Measurements from ENCODE around the gene TP73.
"Not testable (repeated sequence)": the region's sequence is repeated elsewhere in the genome, so short reads cannot be mapped to it uniquely, and the experiment has no call there.

The TP73 gene

DNA sequence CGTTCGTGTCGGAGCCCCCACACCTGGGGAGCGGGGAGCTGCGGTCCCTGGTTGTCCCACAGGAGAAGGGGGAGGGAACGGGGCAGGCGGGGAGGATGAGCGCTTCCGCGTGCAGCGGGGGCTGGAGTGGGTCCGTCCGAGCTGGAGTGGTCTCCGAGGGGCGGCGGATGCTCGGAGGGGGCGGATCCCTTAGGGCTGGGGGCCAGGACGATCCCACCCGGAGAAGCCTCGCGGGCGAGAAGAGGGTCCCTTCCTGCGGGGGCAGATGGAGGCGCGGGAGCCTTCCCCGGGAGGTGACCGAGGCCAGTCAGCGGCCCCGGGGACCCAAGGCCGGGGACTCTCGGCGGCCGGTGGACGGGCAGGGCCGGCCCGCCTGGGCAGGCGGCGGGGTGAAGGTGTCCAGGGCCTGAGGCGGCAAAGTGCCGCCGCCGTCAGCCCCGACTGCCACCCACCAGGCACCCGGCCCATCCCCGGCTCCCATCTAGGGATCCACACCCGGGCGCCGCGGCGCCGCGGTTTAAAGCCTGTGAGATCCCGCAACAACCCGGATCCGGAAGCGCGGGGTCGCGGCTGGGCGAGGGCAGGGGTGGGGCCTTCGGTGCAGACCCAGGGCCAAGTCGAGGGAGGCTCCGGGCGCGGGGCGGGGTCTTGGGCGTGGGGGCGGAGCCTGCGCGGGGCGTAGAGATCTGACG lies 94.7 kb downstream of the TP73 start:
- peak; percentile 69 for DNase-seq

- DNase-seq = no peak
These were observed 95.2 kb downstream of the TP73 start for GRCh38 chr1:3747522-3747848.

DNA sequence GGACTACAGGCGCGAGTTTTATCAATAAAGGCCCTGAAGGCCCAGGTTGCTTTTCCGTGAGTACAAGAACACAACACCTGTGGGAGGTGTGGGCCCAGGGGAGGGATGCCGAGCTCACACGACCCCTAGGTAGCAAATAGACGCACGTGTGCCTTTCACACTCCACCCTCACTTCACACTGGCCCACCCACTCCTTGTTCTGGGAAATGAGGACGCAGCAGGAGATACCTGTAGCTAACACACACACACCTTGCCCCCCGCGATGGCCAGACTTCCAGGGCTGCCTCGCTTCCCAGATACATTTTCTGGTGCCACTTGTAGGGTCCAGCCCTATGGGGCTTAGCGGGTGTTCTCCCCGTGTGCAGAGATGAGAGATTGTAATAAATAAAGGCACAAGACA lies 95.6 kb downstream of the TP73 start:
- no peak for DNase-seq

GRCh38 chr1:3748316-3748900 lies 96.1 kb downstream of the TP73 start:
- not testable (repeated sequence) for DNase-seq

- no peak for DNase-seq
These were observed 97.2 kb downstream of the TP73 start for GRCh38 chr1:3749512-3749911.

DNA sequence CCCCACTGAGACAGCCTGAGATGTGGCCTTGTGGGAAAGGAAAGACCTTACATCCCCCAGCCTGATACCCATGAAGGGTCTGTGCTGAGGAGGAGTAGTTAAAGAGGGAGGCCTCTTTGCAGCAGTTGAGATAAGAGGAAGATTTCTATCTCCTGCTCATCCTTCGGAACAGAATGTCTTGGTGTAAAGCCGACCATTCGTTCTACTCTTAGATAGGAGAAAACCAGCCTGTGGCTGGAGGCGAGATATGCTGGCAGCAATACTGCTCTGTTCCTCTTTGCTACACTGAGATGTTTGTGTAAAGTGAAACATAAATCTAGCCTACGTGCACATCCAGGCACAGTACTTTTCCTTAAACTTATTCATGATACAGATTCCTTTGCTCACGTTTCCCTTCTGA lies 98.4 kb downstream of the TP73 start:
- no peak for DNase-seq

- DNase-seq = no peak
These were observed 100.2 kb downstream of the TP73 start, which contains the start of gene CCDC27 for GRCh38 chr1:3752400-3752945. CCDC27 (plus strand) TSS chr1:3752450; CDS start chr1:3752482, 32 bp downstream.

GRCh38 chr1:3753656-3754454 lies 101.5 kb downstream of the TP73 start:
- DNase-seq = no peak

- no peak for DNase-seq
These were observed 104.1 kb downstream of the TP73 start for GRCh38 chr1:3756394-3756793.

DNA sequence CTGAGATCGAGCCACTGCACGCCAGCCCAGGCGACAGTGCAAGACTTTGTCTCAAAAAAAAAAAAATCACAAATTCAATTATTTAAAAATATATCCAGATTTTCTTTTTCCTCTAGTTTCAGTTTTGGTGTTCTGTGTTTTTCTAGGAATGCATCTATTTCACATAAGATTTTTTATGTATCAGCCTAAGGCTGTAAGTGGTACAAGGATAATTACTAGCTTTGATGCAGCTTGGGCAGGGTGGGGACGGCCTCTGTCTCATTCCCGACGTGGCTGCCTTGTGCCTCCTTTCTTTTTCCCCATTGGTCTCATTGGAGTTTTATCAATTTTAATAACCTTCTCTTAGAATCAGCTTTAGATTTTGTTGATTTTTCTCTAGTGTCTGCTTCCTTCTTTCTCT lies 106.8 kb downstream of the TP73 start:
- no peak for DNase-seq

DNA sequence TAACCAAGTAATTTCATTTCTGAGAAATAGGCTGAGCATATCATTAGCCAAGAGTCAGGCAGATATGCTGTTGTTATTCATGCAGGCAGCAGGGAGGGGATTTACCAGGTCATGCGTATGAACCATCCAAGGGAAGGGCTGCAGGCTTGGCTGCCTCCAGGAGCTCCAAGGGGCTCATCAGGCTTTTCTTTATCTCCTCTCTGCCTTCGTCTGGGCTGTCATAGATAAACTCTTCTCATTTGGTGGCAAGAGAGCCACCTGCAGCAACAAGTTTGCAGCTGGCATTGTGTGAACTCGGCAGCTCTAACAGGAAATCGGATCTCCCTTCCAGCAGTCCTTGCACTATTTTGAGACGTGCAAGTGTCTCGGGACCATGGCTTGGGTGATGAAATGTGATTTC lies 107.5 kb downstream of the TP73 start:
- DNase-seq = no peak

DNA sequence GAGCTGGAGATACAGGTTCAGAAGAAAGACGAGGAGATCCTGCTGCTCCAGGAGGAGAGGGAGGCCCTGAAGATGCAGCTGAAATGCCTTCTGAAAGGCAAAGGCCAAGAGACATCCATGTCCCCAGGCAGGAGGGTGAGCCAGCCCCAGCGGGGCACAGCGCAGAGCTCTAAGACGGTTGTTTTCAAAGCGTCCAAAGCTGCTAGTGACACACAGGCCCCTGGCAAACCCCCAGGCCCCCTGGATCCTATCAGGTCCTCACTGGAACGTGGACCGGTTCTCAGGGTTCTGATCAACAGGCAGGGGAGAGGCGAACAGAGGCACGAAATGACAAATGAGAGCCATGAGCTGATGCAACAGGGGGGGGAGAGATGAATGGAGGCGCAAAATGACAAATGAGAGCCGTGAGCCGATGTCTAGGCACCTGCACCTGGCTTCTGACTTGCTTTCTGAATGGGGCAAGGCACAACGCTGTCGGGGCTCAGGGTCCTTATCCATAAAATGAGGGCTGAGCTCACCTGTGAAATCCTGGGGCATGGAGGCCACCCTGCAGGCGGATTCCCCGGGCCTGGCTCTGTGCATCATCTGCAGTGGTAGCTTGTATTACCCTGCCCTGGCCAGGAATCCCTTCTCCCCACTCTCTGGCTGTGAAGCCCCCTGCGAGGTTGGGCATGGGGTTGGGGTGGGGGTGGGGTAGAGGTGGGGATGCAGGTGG lies 109.1 kb downstream of the TP73 start:
- no peak for DNase-seq

GRCh38 chr1:3762151-3762872 lies 110.0 kb downstream of the TP73 start:
- DNase-seq = no peak

GRCh38 chr1:3762873-3763228 lies 110.5 kb downstream of the TP73 start:
- no peak for DNase-seq

DNA sequence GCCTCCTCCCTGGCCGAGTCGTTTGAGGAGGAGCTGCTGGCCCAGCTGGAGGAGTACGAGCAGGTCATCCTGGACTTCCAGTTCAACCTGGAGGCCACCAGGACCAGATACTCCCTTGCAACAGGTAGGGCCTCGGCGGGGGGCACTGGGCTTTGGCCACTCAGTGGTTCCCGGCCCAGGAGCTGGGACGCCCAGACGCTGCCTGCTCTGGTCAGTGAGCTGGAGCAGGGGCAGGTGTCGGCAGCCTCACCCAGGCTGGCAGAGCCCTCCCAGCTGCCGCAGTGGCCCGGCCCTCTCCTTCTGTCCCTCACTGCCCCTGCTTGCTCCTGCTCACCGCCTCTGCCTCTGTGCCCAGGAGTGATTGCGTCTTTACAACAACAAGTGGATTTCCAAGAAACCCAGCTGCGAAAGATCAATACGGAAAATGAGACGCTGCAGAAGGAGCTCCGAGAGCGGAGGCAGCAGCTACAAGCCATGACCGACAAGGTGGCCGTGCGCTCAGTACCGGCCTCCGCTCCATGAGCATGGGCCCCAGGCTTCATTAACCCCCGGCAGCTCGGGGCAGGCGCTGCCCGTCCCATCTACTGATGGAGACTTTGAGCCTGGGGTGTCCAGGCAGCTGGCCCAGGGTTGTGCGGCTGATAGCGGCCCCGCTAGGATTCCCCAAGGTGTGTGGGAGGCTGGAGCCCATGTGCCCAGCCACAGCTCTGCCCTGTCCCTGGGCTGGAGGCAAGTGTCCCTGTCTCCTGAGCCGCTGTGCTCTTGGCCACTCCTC lies 111.2 kb downstream of the TP73 start:
- DNase-seq = no peak

DNA sequence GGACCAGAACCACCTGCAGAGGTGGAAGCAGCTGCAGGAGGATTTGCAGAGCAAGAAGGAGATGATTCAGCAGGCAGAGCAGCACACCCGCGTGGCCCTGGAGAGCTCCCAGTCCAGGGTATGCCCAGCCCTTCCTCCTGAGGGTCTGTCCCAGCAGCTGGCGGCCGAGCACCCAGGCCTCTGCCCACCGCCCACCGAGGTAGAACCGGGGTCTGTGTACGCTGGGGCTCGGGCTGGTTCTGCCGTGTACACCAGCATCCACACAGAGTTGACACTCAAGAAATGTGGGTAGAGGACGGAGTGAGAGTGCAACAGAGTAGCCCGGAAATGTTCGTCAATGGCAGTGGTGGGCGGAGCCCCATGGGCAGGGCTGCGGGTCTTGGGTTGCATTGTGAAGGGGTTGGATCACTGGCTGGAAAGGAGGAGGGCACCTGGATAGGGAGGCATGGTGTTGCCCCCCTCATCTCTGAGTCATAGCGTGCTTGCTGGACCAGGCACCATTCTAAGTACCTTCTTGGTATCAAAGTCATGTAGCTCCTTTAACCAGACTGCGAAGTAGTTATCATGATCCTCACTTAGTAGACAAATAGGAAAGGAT lies 115.1 kb downstream of the TP73 start:
- no peak for DNase-seq

DNA sequence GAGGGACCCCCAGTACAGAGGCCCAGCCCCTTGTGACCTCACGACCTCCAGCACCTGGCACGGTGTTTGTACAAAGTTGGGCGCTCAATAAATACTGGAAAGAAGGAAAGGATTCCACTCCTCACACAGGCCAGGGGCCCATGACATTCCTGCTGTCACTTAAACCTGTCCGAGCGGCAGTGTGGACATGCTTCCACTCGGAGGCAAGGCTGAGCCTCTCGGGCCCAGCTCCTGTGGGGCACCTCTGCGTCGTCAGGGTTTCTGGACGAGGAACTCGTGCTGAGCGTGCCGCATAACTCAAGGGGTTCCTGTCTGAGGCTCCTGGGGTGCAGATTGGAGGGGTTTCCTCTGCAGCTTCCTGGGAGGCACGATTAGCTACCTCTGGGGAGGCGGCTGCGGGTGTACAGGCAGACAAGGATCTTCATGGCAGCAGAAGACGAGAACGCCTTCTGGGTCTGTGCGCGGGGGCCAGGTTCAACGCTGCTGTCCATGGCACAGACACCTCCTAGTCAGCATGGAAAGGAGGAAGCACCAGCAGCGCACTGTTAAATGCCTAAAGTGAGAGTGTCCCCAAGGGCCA lies 116.6 kb downstream of the TP73 start:
- DNase-seq = no peak

DNA sequence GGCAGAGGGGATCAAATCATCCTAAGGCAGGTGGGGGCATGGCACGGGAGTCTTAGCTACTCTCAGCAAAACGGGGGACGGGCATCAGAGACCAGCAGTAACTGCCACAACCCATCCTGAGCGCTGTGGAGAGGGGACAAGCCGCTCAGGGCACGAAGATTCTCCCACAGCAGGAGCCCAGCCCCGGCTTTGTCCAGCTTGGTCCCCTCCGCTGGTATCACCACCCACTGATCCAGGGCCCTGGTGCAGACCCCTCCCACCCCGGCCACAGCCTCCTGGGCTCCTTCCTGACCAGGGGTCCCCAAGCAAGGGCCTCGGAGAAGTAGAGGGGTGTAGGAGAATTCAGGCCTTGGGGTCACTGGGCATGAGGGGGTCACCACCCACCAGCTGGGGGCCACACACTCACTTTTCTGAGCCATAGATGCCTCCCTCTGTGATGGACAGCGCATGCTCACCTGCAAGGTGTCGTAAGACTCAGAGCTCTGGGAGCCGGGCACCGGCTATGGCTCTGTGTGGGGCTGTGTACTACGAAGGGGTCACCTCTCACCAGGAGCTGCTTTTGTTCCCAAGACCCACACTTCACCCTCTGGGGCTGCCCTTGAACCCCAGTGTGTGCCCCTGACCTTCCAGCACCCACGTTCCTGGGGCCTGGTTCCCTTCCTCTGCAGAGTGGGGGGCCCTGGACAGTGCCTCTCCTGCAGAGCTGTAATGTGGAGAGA lies 117.9 kb downstream of the TP73 start:
- DNase-seq = no peak

- no peak for DNase-seq
These were observed 119.1 kb downstream of the TP73 start for GRCh38 chr1:3771108-3772026.
